ENCODE results near the gene MYO7A.

The MYO7A gene

GRCh38 chr11:77208535-77208934, 80.5 kb downstream of the MYO7A start:
- no peaks in the 10 kb centered on the region for H3K36me3 ChIP-seq (ENCODE audit: insufficient read depth, low read length)
- no peak overlapping the region for H3K4me3 ChIP-seq (ENCODE audit: low read length)
- H3K27ac ChIP-seq (ENCODE audit: low read depth, low read length): no peak overlapping the region
- H3K9me3 ChIP-seq (ENCODE audit: insufficient read depth, low read depth, low read length): no peaks in the 10 kb centered on the region
- H3K9ac ChIP-seq (ENCODE audit: low read depth, low read length): no peak overlapping the region
- whole genome bisulfite sequencing: 93% methylated on average over 11 of the region's 11 CpGs
- no peaks in the 10 kb centered on the region for H3K27me3 ChIP-seq (ENCODE audit: insufficient read depth, low read length)
- no peaks in the 10 kb centered on the region for H3K4me1 ChIP-seq (ENCODE audit: insufficient read depth, low read length)

- H3K27me3 ChIP-seq (ENCODE audit: insufficient read depth, low read length): no peaks in the 10 kb centered on the region
- no peaks in the 10 kb centered on the region for H3K4me1 ChIP-seq (ENCODE audit: insufficient read depth, low read length)
- no peak overlapping the region for H3K27ac ChIP-seq (ENCODE audit: low read depth, low read length)
- no peak overlapping the region for H3K4me3 ChIP-seq (ENCODE audit: low read length)
- H3K9me3 ChIP-seq (ENCODE audit: insufficient read depth, low read depth, low read length): no peaks in the 10 kb centered on the region
- H3K36me3 ChIP-seq (ENCODE audit: insufficient read depth, low read length): no peaks in the 10 kb centered on the region
- 94% methylated on average over 4 of the region's 4 CpGs for WGBS
- H3K9ac ChIP-seq (ENCODE audit: low read depth, low read length): no peak overlapping the region
Observed at GRCh38 chr11:77209663-77210062, 81.6 kb downstream of the MYO7A start.

DNA sequence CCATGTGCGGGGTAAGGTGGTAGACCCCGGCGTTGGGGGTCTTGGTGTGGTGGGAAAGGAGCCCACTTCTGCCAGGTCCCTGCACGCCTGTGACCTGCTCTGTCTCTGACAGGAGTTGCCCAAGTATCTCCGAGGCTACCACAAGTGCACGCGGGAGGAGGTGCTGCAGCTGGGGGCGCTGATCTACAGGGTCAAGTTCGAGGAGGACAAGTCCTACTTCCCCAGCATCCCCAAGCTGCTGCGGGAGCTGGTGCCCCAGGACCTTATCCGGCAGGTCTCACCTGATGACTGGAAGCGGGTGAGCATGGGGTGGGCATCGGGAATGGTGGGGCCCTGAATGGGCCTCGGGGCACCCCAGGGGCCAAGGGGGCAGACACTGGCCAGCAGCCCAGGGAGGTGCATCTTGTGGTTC, 83.0 kb downstream of the MYO7A start:
- no peaks in the 10 kb centered on the region for H3K9me3 ChIP-seq (ENCODE audit: insufficient read depth, low read depth, low read length)
- no peaks in the 10 kb centered on the region for H3K36me3 ChIP-seq (ENCODE audit: insufficient read depth, low read length)
- WGBS: 91% methylated on average over 14 of the region's 14 CpGs
- no peaks in the 10 kb centered on the region for H3K27me3 ChIP-seq (ENCODE audit: insufficient read depth, low read length)
- H3K4me3 ChIP-seq (ENCODE audit: low read length): no peak overlapping the region
- H3K4me1 ChIP-seq (ENCODE audit: insufficient read depth, low read length): no peaks in the 10 kb centered on the region
- H3K27ac ChIP-seq (ENCODE audit: low read depth, low read length): no peak overlapping the region
- no peak overlapping the region for H3K9ac ChIP-seq (ENCODE audit: low read depth, low read length)

- no peaks in the 10 kb centered on the region for H3K36me3 ChIP-seq (ENCODE audit: insufficient read depth, low read length)
- no peaks in the 10 kb centered on the region for H3K4me1 ChIP-seq (ENCODE audit: insufficient read depth, low read length)
- H3K27me3 ChIP-seq (ENCODE audit: insufficient read depth, low read length): no peaks in the 10 kb centered on the region
- no peak overlapping the region for H3K4me3 ChIP-seq (ENCODE audit: low read length)
- H3K9ac ChIP-seq (ENCODE audit: low read depth, low read length): no peak overlapping the region
- H3K27ac ChIP-seq (ENCODE audit: low read depth, low read length): no peak overlapping the region
- H3K9me3 ChIP-seq (ENCODE audit: insufficient read depth, low read depth, low read length): no peaks in the 10 kb centered on the region
- 90% methylated on average over 11 of the region's 11 CpGs for WGBS
Observed at GRCh38 chr11:77211594-77212251, 83.7 kb downstream of the MYO7A start.

DNA sequence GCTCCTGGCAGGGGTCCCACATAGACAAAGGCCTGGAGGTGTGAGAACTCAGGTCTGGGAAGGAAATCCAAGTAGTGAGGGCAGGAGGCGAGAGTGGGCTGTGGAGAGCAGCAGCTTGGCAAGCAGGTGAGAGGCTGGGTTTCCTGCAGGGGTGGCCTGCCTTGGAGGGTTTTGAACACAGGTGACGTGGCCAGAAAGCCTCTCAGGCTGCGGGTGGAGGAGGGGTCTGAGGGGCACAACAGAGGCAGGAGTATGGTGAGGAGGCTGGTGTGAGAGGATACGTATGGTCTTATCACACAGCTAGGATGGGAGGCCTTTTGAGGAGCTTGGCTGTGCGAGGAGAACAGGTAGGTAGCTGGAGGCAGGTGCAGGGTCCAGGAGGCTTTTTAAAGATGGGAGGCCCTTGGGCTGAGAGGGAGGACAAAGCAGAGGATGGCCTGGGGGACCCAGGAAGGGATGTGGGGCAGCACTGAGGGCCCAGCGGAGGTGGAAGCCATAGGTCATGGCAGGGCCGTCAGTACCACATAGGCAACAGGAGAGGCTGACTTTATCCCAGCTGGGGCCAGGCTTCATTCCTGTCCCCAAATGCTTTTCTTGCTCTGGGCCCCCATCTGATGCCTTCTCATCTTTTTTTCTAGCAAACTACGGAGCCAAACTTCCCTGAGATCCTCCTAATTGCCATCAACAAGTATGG, 84.4 kb downstream of the MYO7A start:
- no peaks in the 10 kb centered on the region for H3K4me1 ChIP-seq (ENCODE audit: insufficient read depth, low read length)
- H3K27ac ChIP-seq (ENCODE audit: low read depth, low read length): no peak overlapping the region
- no peaks in the 10 kb centered on the region for H3K9me3 ChIP-seq (ENCODE audit: insufficient read depth, low read depth, low read length)
- 90% methylated on average over 8 of the region's 8 CpGs for WGBS
- no peaks in the 10 kb centered on the region for H3K27me3 ChIP-seq (ENCODE audit: insufficient read depth, low read length)
- H3K4me3 ChIP-seq (ENCODE audit: low read length): no peak overlapping the region
- H3K9ac ChIP-seq (ENCODE audit: low read depth, low read length): no peak overlapping the region
- no peaks in the 10 kb centered on the region for H3K36me3 ChIP-seq (ENCODE audit: insufficient read depth, low read length)

GRCh38 chr11:77213029-77213579, 85.1 kb downstream of the MYO7A start:
- Histone ChIP-seq H3K9ac (ENCODE audit: low read depth, low read length) (no peak overlapping the region), H3K9me3 (ENCODE audit: insufficient read depth, low read depth, low read length) (no peaks in the 10 kb centered on the region), H3K4me1 (ENCODE audit: insufficient read depth, low read length) (no peaks in the 10 kb centered on the region), H3K27ac (ENCODE audit: low read depth, low read length) (no peak overlapping the region), H3K27me3 (ENCODE audit: insufficient read depth, low read length) (no peaks in the 10 kb centered on the region), H3K36me3 (ENCODE audit: insufficient read depth, low read length) (no peaks in the 10 kb centered on the region), H3K4me3 (ENCODE audit: low read length) (no peak overlapping the region)
- WGBS: 86% methylated on average over 13 of the region's 13 CpGs

DNA sequence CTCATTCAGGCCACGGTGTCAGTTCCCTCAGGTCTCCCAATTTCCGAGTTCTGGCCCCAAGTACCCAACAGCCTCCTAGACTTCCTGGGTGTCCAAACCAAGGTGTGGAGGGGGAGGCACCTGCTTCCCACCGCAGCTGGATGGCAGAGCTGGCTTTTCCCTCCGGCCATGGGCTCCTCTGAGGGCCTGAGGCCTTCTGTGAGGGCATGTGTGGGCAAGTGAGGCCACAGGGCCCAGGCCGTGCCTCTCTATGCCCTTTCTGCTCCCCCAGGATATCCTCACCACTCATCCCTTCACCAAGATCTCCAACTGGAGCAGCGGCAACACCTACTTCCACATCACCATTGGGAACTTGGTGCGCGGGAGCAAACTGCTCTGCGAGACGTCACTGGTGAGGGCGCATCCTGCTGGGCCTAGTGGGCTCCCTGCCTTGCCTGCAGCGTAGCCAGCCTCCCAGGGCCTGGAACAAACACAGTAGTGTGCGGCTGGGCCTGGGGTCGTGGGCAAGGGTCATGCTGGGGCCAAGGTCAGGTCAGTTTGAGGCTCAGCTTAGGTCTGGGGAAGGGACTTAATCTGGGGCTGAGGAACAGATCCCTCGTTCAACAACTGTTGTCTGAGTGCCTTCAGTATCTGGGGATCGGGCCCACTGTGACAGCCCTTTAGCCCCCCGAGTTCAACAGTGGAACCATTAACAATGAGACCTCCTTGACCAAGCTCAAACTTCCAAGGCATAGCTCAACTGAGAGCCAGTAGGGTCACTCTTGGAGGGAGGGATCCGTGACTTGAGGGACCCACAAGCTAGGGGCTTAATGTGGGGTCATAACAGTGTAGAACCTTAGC, 85.8 kb downstream of the MYO7A start:
- no peaks in the 10 kb centered on the region for H3K27me3 ChIP-seq (ENCODE audit: insufficient read depth, low read length)
- H3K9me3 ChIP-seq (ENCODE audit: insufficient read depth, low read depth, low read length): no peaks in the 10 kb centered on the region
- no peaks in the 10 kb centered on the region for H3K36me3 ChIP-seq (ENCODE audit: insufficient read depth, low read length)
- WGBS: 89% methylated on average over 18 of the region's 18 CpGs
- H3K4me1 ChIP-seq (ENCODE audit: insufficient read depth, low read length): no peaks in the 10 kb centered on the region
- H3K4me3 ChIP-seq (ENCODE audit: low read length): no peak overlapping the region
- H3K27ac ChIP-seq (ENCODE audit: low read depth, low read length): no peak overlapping the region
- no peak overlapping the region for H3K9ac ChIP-seq (ENCODE audit: low read depth, low read length)

- H3K27me3 ChIP-seq (ENCODE audit: insufficient read depth, low read length): no peaks in the 10 kb centered on the region
- H3K4me3 ChIP-seq (ENCODE audit: low read length): no peak overlapping the region
- WGBS: 91% methylated on average over 9 of the region's 9 CpGs
- H3K4me1 ChIP-seq (ENCODE audit: insufficient read depth, low read length): no peaks in the 10 kb centered on the region
- no peak overlapping the region for H3K9ac ChIP-seq (ENCODE audit: low read depth, low read length)
- H3K9me3 ChIP-seq (ENCODE audit: insufficient read depth, low read depth, low read length): no peaks in the 10 kb centered on the region
- no peaks in the 10 kb centered on the region for H3K36me3 ChIP-seq (ENCODE audit: insufficient read depth, low read length)
- no peak overlapping the region for H3K27ac ChIP-seq (ENCODE audit: low read depth, low read length)
Observed at GRCh38 chr11:77214557-77214956, 86.5 kb downstream of the MYO7A start.

GRCh38 chr11:77215106-77215505, 87.1 kb downstream of the MYO7A start:
- Histone ChIP-seq H3K27ac (ENCODE audit: low read depth, low read length) (no peak overlapping the region), H3K36me3 (ENCODE audit: insufficient read depth, low read length) (no peaks in the 10 kb centered on the region)

GRCh38 chr11:77217156-77217555, 89.1 kb downstream of the MYO7A start:
- Histone ChIP-seq H3K4me3 (ENCODE audit: low read length) (no peak overlapping the region), H3K27me3 (ENCODE audit: insufficient read depth, low read length) (no peaks in the 10 kb centered on the region), H3K36me3 (ENCODE audit: insufficient read depth, low read length) (no peaks in the 10 kb centered on the region), H3K27ac (ENCODE audit: low read depth, low read length) (no peak overlapping the region), H3K9ac (ENCODE audit: low read depth, low read length) (no peak overlapping the region), H3K9me3 (ENCODE audit: insufficient read depth, low read depth, low read length) (no peaks in the 10 kb centered on the region), H3K4me1 (ENCODE audit: insufficient read depth, low read length) (no peaks in the 10 kb centered on the region)
- WGBS: 87% methylated on average over 2 of the region's 2 CpGs

More at GRCh38 chr11:77215106-77215505, 87.1 kb downstream of the MYO7A start:
- 90% methylated on average over 3 of the region's 3 CpGs for WGBS
- H3K27me3 ChIP-seq (ENCODE audit: insufficient read depth, low read length): no peaks in the 10 kb centered on the region
- H3K4me1 ChIP-seq (ENCODE audit: insufficient read depth, low read length): no peaks in the 10 kb centered on the region
- no peak overlapping the region for H3K4me3 ChIP-seq (ENCODE audit: low read length)
- H3K9ac ChIP-seq (ENCODE audit: low read depth, low read length): no peak overlapping the region
- no peaks in the 10 kb centered on the region for H3K9me3 ChIP-seq (ENCODE audit: insufficient read depth, low read depth, low read length)

DNA sequence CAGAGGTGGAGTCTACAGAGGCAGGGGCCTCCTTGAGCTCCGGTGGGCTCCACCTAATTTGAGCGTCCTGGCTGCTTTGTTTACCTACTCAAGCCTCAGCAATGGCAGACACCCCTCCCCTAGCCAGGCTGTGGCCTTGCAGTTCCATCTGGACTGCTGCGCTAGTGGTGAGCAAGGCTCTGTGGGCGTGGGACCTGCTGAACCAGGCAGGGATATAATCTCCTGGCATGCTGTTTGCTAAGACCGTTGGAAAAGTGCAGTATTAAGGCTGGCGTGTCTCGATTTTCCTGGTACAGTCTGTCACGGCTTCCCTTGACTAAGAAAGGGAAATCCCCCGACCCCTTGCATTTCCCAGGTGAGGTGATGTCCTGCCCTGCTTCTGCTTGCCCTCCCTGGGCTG, 95.8 kb downstream of the MYO7A start:
- Histone ChIP-seq H3K4me3 (ENCODE audit: low read length) (no peak overlapping the region), H3K4me1 (ENCODE audit: insufficient read depth, low read length) (no peaks in the 10 kb centered on the region), H3K27me3 (ENCODE audit: insufficient read depth, low read length) (no peaks in the 10 kb centered on the region), H3K9me3 (ENCODE audit: insufficient read depth, low read depth, low read length) (no peaks in the 10 kb centered on the region), H3K36me3 (ENCODE audit: insufficient read depth, low read length) (no peaks in the 10 kb centered on the region), H3K27ac (ENCODE audit: low read depth, low read length) (no peak overlapping the region), H3K9ac (ENCODE audit: low read depth, low read length) (no peak overlapping the region)
- 83% methylated on average over 9 of the region's 9 CpGs for WGBS

All from HUES64 (cell line).